Amygdala (tissue), 56 donors: Measurements from ENCODE around the gene EEF2K.
"Not testable (repeated sequence)": the region's sequence is repeated elsewhere in the genome, so short reads cannot be mapped to it uniquely, and the experiment has no call there.

ENCODE experiments used
- DNase-seq, 56 donors: peaks; one replicate each; lab custom pipeline; 2025; lab: John Stamatoyannopoulos, UW

Gene EEF2K

DNA sequence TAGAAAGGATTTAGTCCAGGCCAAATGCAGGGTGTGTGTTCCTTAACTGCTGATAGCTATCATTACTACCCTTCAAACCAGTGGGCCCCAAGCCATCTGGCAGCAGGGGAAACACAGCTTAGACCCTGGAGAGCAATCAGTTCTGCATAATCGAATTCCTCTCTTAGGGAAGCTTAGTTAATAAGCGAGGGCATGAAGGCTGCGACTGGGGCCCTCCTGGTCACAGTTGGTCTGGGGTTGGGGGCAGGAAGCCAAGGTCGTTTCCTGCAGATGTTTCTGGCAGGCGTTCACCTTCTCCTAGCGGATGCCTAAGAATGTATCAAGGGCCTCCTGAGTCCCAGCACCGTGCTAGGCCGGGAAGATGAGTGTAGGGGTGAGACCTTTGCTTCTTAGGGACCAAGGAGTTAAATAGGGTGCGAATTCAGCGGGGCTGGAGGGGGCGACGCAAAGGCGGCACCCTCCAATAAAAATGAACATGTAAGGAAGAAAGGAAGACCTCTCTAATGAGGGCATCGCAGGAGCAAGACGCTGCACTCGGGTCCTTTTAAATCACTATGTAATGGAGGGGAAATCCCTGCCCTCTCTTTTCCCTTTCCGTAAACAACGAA lies 16.5 kb upstream of the EEF2K start:
- DNase-seq, result peak in 3 of 56 donors; percentile 10 to 33 (median 25)

DNA sequence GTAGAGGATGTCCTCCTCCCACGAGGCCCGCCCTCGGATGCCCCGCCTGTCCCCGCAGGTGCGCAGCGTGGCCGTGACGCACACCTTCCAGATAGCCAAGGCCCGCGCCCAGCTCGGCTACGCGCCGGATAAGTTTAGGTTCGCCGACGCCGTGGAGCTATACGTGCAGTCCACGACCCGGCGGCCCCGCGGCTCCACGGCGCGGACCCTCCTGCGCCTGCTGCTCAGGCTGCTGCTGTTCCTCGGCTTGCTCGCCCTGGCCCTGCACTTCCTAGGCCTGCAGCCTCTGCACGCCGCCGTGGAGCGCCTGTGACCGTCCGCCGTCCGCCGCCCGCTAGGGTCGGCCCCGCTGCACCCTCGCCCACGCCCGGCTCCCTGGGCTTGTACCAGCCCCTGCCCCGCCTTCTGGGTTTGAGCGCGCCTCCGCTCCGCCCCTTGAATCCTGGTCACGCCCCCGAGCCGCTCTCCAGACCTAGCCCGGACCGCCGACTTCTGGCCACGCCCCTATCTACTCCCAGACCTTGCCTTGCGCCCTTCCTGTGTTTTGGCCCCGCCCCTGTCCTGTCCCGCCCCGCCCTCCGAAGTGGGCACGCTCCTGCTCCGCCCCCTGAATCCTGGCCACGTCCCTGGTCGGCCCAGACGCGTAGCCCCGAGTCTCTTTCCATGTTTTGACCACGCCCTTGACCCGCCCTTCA lies 15.8 kb upstream of the EEF2K start:
- DNase-seq, result peak in 20 of 56 donors; percentile 25 to 100 (median 84)

DNA sequence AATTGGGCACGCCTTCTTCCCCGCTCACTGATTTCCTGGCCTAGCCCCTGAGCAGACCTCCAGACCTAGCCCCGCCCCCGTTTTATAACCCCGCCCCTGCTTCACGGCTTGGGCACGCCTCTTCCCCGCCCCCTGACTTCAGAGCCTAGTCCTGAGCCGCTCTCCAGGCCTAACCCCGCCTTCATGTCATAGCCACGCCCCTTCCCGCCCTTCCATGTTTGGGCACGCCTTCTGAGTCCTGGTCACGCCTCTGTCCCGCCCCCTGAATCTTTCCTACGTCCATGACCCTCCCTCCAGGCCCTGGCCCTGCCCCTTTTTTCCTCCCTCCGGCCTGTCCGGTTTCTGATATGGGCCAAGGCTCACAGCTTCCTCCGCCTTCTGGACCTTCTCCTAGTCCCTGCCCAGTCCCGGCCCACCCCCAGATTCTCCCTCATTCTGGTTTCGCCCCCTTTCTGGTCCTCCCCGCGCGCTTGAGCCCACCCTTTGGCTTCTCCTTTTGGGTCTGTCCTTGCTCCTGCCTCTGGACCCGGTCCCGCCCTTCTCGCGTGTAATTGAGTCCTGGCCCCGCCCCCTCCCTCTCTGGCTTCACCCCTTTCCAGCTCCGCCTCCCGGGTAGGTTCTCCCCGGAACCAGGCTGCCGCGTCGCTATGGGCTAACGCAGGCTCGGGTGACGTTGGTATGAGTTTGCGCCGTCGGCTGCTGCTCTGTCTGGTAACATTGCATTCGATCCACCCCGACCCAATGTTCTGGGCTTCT lies 15.1 kb upstream of the EEF2K start:
- peak; percentile 97 to 100 (median 100) for DNase-seq

DNA sequence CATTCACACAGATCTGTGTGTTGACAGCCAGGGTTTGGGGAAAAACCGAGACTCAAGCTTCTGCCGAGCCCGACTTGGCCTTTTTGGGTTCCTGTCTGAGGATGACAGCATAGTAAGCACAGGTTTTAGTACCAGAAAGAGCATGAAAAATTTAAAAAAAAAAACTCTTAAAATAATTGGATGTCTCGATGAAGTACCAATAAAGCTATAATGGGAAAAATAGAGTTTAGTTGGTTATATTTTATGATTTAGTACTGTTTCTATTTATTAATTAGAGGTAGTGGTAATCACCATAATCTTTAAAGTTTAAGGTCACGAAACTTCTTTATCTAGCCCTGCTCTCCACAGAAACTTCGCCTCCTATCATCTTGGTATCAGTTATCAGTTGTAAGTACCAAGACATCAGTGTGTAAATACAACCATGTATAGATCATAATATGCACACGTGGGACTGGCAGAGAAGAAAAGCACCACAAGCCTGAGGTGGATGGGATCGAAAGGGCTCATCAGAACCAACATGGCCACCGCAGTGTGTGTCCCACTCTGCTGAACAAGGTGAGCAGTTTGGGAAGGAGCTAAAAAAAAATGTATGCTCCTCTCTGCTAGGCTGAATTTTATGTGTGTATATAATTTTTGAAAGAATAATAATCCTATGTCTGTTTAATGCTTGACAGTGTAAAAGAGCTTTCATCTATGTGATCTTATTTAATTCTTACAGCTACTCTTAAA lies 14.4 kb upstream of the EEF2K start:
- DNase-seq, result peak in 3 of 56 donors; percentile 9 to 14 (median 11)

DNA sequence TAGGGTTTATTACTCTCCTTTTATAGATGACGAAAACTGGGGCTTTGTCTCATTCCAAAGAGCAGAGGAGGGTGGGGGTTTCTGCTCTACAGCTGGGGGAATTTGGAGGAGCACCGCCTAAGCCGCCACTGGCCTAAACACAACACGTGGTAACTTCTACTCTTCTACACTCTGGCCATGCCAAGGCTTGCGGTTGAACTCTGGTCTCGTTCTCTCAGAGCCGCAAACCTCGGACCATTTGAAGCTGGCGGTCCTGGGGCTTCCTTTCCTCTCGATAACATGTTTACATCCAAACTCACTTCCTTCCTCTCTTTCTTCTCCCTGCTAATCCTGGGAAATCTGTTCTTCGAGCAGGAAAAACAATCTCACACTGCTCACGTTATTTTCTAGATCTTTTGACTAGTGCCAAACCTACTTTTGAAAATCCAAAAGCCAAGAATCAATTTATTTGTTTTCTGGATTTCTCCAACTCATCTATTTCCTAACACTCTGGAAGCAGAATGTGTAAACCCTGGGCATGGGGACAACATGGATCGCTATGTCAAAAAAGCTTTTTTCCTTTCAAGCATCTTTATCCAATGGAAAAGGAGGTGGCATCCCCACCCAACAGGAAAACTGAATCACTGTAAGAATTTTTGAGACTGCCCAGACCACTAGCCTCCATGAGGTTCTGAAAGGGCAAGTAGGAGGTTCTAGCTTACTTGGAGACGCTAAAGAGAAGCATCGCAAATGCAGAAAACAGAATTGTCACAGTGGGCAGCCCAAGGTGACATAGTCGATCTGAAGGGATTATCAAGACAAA lies 13.6 kb upstream of the EEF2K start:
- peak in 44 of 56 donors; percentile 3 to 59 (median 34) for DNase-seq

DNA sequence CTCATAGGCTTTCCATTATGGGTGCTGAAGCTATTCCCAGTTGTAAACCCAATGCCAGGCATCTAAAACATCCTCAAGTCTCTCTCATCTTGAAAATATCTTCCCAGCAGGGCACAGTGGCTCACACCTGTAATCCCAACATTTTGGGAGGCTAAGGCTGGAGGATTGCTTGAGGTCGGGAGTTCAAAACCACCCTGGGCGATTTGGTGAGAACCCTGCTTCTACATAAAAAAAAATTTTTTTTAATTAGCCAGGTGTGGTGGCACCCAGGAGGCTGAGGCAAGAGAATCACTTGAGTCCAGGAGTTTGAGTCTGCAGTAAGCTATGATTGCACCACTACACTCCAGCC lies 13.0 kb upstream of the EEF2K start:
- no peak for DNase-seq

DNA sequence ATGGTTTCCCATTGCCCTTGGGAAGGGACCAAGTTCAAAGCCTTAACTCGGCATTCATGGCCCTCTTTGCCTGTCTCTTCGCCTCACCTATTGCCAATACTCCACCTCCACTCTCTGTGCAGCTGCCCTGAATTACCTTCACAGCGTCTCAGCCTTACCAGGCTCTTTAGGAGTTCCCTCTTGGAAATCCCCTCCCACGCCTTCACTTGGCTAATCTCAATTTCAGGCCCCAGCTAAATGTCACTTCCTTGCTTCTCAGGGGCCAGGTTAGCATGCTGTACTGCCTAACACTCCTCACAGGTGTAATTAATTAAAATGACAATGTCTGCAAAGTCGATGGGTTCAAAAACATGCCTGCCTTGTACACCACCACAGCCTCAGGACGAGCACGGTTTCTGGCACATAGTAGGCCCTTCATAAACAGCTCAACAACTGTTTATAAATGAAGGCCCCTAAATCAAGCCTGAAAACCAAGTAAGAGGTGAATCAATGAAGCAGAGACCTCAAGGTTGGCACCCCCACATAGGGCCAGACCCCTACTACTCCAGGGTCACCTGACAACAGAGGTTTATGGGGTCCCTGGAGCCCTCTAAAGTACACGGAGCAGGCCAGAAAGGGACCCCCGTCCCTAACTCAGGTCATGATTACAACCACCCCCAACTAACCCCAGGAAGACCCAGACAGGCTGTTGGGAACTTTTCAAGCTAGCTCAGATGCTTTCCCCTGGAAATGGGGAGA lies 11.2 kb upstream of the EEF2K start:
- DNase-seq, result no peak

DNA sequence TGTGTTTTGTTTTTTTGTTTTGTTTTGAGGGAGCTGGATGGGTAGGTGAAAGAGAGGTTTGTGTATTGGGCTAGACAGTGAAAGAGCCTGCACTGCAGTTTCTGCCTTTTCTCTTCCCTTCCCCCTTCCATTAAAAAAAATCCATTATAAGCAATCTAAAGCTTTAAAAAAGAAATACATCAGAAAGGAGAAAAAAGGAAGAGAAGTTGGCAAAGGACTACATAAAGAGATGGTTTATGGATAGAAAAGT lies 10.7 kb upstream of the EEF2K start:
- no peak for DNase-seq

DNA sequence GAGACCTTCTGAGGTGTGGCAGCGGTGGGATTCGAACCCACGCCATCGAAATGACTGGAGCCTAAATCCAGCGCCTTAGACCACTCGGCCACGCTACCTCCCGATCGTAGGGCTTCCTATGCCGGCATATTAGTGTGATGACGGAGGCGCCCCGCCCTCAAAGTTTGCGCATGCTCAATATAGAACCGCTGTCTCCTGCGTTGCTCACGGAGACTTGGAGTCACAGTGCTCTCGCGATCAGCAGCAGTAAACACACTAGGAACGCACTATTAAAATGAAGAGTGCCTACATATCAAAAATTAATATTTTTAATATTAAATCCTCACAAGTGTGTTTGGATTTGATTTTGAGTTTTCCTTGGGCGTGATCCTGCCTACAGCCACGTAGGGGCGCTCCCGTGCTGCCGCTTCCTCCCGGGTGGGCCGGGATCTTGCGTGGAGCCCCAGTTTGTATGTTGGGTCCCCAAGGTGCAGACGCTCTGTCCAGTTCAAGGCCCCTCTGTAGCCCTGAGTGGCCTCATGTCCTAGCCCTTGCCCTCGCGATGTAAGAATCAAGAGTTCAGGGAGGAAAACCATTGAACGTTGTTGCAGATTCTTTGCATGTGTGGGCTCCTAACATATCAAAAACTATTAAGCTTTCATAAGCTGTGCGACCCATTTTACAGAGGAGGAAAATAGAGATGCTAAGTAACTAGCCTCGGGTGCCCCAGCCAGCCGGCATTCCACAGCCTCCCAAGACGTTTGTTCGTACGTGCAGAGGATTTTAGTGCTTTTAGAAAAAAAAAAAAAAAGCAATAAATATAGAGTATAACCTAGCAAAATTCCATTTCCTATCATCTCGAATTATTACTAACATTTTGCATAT lies 10.2 kb upstream of the EEF2K start:
- peak; percentile 42 to 95 (median 84) for DNase-seq

DNA sequence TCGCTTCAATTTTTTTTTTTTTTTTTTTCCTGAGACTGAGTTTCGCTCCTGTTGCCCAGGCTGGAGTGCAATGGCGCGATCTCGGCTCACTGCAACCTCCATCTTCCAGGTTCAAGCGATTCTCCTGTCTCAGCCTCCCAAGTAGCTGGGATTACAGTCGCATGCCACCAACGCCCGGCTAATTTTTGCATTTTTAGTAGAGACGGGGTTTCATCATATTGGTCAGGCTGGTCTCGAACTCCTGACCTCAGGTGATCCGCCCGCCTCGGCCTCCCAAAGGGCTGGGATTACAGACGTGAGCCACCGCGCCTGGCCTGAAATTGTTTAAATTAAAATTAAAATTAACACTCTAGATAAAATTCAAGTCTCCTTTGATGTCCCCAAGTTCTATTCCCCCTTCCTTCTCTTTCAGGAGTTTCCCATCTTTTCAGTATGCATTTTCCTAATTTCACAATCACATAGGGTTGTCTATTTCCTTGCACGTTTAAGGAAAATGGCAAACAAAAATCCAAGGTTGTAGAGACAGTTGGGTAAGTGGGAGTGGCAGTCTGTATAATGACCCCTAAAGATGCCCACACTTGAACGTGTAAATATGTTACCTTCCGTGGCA lies 9.4 kb upstream of the EEF2K start:
- not testable (repeated sequence) for DNase-seq

DNA sequence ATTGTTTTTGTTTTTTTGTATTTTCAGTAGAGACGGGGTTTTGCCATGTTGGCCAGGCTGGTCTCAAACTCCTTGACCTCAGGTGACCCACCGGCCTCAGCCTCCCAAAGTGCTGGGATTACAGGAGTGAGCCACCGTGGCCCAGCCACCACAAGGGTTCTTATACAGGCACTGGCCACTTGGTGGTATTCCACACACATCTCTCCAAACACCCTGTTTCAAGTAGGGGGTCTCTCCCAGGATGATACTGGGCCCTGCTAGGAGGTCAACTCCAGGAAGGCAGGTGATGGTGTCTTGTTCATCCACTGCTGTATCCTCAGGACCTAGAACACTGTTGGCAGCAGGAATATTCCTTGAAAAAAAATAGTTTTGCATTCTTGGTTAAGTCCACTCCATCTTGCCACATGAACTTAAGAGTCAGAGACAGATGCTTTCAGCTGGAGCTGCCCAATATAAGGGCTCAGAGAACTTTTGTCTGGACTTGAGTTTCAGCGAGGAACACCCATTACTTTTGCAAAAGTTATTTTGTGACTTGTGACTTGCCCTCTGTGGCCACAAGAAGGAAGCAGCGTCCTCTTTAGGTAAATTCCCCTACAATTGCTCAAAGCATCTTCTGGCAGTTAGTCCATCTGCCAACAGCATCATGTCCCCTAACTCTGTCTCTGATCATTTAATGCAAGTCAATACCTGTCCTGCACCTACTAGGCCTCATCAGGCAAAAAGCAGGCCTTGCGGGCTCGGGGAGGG lies 7.4 kb upstream of the EEF2K start:
- DNase-seq, result no peak

DNA sequence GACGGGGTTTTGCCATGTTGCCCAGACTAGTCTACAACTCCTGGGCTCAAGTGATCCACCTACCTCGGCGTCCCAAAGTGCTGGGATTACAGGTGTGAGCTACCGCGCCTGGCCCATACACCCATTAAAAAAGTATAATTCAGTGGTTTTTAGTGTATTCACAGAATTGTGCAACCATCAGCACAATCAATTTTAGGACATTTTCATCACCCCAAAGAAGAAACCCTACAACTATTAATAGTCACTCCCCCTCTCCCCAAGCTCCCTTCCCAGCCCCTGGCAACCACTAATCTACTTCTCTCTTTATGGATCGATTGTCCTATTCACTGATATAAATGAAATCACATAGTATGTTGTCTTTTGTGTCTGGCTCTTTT lies 3.8 kb upstream of the EEF2K start:
- no peak for DNase-seq

DNA sequence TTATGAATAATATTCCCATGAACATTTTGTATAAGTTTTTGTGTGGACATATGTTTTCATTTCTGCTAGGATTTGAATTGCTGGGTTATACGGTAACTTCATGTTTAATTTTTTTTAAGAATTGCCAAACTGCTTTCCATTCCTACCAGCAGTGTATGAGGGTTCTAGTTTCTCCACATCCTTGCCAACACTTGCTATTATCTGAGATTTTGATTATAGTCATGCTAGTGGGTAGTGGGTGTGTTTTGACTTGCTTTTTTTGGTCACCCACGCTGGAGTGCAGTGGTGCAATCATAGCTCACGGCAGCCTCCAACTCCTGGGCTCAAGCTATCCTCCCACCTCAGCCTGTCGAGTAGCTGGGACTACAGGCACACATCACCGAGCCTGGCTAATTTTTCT lies 3.0 kb upstream of the EEF2K start:
- no peak for DNase-seq

DNA sequence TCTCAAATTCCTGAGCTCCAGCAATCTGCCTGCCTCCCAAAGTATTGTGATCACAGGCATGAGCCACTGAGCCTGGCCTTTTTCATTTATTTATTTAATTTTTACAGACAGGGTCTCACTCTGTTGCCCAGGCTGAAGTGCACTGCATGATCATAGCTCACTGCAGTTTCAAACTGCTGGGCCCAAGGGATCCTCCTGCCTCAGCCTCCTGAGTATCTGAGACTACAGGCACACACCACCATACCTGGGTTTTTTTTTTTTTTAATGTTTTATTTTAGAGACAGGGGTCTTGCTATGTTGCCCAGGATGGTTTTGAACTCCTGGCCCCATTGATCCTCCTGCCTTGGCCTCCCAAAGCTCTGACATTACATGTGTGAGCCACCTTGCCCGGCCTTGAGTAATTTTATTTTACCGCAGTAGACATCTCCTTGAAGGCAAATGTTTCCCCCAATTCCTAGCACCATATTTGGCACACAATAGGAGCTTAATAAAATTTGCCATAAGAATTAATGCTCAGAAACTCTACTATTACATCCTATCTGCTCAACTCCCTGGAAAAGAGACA lies 1.9 kb upstream of the EEF2K start:
- DNase-seq, result no peak

DNA sequence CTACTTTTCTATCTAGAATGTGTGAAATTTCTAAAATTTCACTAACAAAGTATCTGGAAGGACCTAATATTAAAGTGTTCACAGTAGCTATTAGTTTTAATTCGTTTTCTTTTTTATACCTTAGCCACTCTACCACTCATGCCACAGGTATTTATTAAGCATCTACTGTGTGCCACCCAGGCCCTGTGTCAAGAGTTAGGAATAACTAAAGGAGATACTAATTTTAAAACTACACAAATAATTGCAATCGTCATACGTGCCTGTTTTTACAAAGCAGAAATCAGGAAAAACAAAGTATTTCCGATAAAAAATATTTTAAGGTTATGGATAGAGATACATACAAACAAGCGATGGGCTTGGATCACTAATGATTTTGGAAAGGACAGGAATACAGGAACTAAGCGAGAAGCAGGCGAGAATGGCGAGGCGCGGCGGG lies 483 bp upstream of the EEF2K start:
- no peak for DNase-seq

DNA sequence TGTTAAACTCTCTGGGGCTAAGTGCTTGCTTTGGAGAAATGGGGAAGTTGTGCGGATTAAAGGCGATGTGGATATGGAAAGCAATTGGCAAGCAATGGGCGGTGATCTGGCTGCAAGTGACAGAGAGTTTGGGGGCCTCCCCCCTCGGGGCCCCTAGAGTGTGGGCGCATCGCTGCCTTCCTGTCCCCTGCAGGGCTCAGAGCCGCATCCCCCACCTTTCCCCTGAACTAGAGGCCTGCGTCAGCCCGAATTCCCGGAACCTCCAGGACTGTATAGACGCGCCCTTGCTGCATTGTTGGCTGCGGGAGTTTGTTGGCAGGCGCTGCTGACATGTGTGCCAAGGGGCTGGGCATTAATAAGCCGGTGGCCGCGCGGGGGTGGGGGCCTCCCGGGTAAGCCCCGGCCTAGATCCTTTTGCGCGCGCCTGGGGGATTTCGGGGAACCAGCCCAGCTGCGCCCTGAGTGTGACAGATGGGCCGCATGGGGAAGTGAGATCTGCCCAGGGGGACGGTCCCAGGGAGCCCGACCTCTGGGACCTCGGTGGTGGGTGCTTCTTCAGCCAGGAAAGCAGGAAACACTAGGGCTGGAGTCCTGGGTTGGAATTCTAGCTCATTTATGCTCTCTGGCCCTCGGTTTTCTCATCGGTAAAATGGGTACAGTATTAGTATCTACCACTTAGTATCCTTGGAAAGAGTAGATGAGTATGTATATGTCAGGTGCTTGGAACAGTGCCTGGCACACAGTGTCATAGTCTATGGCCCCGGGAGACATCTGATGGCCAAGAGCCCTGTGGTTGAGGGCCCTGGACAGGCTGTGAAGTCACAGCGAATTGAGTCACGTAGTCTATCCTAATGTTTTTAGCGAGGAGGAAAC lies 1.0 kb downstream of the EEF2K start:
- peak in 51 of 56 donors; percentile 4 to 84 (median 56) for DNase-seq
